GM12892 (cell line): Measurements from ENCODE around the gene NLRC5. TPM values are rescaled to one million over a fixed set of nuclear protein-coding genes. Genes with fewer than 3 reads are reported as not detected.

Source experiments
- DNase-seq: peaks from one replicate; pipeline ENCODE4 v3.0.0; 2011; ENCODE audit not compliant: insufficient read length
- FAIRE-seq: peaks from 2 replicates; lab custom pipeline; 2011; peaks lifted over from hg19 to GRCh38; lab: Jason Lieb, UNC
- POLR2A ChIP-seq: IDR thresholded peaks from 2 replicates; pipeline ENCODE4 v1.6.1; 2011; ENCODE audit warnings: low read depth, low read length, control low read depth
- POLR2AphosphoS5 ChIP-seq: IDR thresholded peaks from 2 replicates; pipeline ENCODE4 v1.6.1; 2011; ENCODE audit warnings: low read depth, low read length, control low read depth
- TAF1 ChIP-seq: IDR thresholded peaks from 2 replicates; pipeline ENCODE4 v1.6.1; 2011; ENCODE audit warnings: low read depth, mild to moderate bottlenecking, control low read depth, low read length, borderline replicate concordance
- polyA plus RNA-seq: library from polyadenylated mRNA; unstranded; fragments of >200 nt; gene quantifications from one replicate; pipeline ENCODE4 v1.2.1, GENCODE V29; 2012; ENCODE audit warnings: missing spikeins, inconsistent platforms; ENCODE audit not compliant: missing spikeins

NLRC5 gene, protein sequence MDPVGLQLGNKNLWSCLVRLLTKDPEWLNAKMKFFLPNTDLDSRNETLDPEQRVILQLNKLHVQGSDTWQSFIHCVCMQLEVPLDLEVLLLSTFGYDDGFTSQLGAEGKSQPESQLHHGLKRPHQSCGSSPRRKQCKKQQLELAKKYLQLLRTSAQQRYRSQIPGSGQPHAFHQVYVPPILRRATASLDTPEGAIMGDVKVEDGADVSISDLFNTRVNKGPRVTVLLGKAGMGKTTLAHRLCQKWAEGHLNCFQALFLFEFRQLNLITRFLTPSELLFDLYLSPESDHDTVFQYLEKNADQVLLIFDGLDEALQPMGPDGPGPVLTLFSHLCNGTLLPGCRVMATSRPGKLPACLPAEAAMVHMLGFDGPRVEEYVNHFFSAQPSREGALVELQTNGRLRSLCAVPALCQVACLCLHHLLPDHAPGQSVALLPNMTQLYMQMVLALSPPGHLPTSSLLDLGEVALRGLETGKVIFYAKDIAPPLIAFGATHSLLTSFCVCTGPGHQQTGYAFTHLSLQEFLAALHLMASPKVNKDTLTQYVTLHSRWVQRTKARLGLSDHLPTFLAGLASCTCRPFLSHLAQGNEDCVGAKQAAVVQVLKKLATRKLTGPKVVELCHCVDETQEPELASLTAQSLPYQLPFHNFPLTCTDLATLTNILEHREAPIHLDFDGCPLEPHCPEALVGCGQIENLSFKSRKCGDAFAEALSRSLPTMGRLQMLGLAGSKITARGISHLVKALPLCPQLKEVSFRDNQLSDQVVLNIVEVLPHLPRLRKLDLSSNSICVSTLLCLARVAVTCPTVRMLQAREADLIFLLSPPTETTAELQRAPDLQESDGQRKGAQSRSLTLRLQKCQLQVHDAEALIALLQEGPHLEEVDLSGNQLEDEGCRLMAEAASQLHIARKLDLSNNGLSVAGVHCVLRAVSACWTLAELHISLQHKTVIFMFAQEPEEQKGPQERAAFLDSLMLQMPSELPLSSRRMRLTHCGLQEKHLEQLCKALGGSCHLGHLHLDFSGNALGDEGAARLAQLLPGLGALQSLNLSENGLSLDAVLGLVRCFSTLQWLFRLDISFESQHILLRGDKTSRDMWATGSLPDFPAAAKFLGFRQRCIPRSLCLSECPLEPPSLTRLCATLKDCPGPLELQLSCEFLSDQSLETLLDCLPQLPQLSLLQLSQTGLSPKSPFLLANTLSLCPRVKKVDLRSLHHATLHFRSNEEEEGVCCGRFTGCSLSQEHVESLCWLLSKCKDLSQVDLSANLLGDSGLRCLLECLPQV (N-terminal part only)
- polyA plus RNA-seq: 99.5 TPM

DNA sequence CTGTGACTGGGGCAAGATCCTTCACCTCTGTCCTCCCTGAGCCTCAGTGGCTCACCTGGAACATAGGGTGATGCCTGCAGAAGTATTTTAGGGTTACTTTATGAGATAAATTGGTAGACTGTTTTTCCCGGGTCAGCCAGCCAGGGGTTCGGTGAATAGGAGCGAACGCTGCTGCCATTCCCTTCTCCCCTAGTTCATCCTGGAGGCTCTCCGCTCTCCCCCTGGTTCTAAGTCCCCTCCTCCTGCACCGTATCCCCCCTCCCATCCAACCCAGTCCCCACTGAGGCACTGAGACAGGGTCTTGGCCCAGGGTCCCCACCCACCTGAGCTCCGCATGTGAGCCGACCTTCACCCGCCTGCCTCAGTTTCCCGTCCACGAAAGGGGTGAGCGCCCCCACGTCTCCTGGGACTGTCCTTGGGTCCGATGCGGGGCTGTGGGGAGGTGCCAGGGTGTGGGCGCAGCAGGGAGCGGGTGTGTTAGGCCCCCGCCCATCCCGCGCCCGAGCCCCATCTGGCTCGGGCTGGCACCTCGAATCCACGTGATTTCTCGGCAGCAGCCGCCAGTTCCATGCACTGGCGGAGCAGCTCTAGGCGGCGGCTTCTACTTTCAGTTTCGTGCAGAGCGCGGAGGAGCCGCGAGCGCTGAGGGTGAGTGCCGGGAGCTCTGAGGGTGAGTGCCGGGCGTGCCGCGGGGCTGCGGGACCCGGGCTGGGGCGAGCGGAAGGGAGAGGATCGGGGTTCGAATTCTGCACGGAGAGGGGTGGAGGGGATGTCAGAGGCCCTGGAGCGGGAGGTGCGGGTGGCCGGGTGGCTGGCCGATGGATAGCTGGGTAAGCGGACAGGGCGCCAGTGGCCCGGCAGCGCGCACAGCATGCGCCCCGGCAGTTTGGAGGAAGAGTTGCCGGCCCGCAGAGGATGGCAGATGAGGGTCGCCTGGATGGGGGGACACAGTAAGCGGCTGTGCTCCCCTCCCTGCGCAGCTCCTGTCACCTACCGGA, at the start of gene NLRC5:
TSS of gene NLRC5 (plus strand) at position 610 of the 998 bp plus-strand sequence. CDS start 31,156 bp downstream, outside the sequence.
- TF ChIP-seq POLR2A: peak; percentile 79; the same call in 1 of the 2 replicates
- TF ChIP-seq TAF1: peak; percentile 57
- no peak for TF ChIP-seq POLR2AphosphoS5
- DNase-seq (peak; percentile 93), FAIRE-seq (peak; percentile 92)

DNA sequence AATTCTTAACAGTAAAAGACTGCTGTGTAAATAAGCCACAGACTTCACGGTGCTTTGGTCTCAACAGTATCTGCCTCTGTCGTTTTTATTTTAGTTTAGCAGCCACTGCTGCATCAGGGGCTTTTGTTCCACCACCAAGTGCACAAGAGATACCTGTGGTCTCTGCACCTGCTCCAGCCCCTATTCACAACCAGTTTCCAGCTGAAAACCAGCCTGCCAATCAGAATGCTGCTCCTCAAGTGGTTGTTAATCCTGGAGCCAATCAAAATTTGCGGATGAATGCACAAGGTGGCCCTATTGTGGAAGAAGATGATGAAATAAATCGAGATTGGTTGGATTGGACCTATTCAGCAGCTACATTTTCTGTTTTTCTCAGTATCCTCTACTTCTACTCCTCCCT, 49.6 kb upstream of the NLRC5 start:
- peak; percentile 71 for FAIRE-seq
- TF ChIP-seq POLR2A (no peak), TAF1 (no peak), POLR2AphosphoS5 (no peak)
- DNase-seq: no peak

DNA sequence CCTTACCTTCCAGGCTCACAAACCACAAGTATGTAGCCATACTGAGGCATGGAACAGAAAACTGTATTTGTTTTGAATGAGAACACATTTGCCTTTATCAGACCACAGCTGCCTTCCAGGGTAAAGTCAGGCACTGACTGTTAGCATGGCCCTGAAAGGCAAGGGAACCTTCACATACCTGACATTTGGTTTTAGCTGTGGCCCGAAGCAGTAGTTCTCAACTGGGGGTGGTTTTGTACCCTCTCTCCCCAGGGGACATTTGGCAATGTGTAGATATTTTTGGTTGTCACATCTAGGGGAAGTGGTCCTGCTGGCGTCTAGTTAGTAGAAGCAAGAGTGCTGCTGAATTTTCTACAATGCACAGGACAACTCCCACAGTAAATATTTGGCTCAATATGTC, 48.3 kb upstream of the NLRC5 start:
- FAIRE-seq: peak; percentile 5
- DNase-seq: no peak
- TF ChIP-seq TAF1: no peak
- TF ChIP-seq POLR2AphosphoS5: peak; percentile 82
- TF ChIP-seq POLR2A: peak; percentile 56

DNA sequence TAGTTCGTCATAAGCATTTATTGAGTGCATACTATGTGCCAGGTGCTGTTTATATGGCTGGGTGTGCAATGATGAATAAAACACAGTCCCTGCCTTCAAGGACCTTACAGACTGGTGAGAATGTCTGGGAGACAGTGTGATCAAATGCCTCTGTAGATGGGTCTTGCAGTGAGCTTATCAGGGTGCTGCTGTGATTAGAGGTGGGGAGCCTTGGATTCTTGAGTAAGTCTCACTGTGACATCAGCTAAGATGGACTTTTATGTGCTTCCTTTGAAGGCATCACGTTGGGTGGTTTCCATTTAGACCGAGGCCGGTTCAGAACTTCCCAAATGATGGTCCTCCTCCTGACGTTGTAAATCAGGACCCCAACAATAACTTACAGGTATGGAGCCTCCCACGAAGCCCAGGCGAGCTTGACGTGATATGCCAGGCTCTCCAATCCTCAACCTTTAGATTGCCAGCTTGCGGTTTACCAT, 47.5 kb upstream of the NLRC5 start:
- no peak for FAIRE-seq
- TF ChIP-seq TAF1: no peak
- peak; percentile 63 for TF ChIP-seq POLR2A
- peak; percentile 81; the same call in 1 of the 2 replicates for TF ChIP-seq POLR2AphosphoS5
- no peak for DNase-seq

DNA sequence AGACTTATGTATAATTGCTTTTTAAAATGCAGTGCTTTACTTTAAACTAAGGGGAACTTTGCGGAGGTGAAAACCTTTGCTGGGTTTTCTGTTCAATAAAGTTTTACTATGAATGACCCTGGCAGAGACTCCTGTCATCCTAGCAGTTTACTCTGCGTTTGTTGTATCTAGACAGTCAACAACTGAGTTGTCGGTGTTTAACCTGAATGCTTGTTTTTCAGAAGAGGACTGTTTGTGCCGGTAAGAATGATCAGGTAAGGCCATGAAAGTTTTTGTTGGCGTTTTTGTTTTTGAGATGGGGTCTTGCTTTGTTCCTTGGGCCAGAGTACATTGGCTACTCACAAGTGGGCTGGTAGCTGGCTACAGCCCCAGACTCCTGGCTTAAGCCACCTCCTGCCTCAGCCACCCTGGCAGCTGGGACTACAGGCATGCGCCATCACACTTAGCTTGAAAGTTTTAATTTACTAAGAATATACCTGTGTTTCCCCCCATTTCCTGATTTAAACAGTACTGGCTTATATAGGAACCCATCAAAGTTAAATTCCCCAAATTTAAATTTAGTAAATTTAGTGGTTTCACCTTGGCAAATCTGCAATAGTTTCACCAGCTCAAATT, 45.5 kb upstream of the NLRC5 start:
- no peak for DNase-seq
- no peak for FAIRE-seq
- TF ChIP-seq POLR2A (peak; percentile 46; the same call in 1 of the 2 replicates), TAF1 (no peak), POLR2AphosphoS5 (peak; percentile 39; the same call in 1 of the 2 replicates)

DNA sequence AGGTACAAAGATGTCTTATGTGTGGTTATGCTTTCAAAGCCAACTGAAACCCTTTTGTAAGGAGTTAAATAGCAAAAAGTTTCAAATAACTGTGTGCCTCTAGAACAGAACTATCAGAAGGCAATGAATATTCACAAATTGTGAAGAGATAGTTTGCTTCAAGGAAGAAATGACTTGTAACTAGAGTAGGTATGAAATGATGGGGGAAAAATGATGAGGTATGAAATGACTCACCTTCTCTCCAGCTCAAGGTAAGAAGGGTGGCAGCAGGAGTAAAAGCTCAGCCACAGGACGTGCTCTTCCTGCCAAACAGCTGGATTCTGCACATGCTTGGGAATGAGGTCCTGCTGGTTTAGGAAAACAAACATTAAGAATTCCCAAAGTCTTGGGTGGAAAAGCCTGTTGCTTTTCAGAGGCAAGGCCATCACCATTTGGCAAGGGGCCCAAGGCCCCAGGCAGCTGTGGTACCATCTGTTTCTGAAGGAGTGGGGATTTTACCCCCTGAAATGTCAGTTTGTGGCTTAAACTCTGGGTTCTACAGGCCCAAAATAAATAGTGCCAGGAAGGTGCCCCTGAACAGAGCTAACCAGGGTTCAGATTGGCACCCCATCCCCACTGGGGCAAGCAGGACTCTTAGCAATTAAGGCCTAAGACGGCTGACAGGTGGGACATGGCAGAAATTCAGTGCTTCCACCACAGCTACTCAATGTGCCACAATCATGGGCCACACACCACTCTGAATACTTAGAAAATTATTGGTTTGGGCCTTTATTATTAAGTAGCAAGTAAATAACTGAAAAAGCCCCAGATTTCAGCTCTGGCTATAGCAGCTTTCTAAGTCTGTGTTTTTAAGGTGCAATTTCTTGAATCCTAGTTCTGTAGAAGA, 44.2 kb upstream of the NLRC5 start:
- peak; percentile 92 for TF ChIP-seq POLR2AphosphoS5
- peak; percentile 73 for TF ChIP-seq POLR2A
- TF ChIP-seq TAF1: no peak
- FAIRE-seq (peak; percentile 74), DNase-seq (no peak)

DNA sequence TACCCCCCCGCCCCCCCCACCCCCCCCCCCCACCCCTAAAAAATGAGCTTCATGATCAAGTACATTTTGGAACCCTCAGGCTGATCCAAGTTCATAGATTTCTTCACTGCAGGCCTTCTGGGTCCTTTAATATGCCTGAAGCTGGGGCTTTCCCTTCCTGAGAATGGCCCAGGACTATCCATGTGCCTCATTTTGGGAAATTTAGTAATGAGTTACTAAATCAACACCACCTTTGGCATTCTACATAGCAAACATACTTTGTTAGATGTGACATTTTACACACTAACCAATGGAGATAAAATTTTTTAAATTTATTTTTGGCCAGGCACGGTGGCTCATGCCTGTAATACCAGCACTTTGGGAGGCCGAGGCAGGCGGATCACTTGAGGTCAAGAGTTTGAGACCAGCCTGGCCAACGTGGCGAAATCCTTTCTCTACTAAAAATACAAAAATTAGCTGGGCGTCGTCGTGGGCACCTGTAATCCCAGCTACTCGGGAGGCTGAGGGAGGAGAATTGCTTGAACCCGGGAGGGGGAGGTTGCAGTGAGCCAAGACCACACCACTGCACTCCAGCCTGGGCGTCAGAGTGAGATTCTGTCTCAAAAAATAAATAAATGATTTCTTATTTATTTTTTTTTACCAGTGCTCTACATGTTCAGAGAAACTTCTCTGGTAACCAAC, 43.4 kb upstream of the NLRC5 start:
- FAIRE-seq (no peak), DNase-seq (no peak)
- TF ChIP-seq TAF1: no peak
- TF ChIP-seq POLR2AphosphoS5: no peak
- no peak; the same call in none of the 2 replicates for TF ChIP-seq POLR2A

DNA sequence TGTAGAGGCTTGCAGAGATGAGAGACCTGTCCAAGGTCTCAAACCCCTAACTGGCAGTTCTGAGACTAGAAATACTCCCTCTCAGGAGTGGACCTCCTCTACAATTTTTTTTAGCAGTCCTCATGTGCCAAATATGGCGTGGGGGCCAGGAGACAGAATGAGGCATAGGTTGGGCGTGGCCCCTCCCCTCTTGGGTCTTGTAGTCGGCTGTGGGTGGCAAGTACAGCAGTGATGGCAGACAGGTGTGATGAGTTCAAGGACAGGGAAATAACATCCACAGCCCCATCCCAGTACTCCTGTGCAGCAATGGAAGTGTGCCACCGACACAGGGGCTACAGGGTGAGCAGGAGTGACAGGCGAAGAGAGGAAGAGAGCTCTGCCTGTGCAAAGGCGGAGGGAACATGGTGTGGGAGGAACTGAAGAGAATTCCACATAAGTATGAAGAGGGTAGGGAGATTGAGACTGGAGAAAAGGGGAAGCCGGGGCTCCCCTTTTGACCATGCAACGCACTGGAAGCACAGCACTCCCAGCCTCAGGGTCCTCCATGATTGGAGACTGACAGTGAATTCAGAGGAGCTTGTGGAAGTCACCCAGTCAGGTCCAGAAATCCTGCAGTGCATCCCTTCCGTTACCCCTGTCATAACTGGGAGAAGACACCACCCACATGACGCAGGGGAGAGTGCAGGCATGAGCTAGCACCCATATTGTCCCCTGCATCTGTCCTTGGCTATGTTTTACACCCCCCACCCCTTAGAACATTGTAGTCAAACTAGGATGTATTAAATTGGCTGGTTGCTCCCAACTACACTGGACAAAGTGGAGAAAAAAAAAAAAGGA, 42.4 kb upstream of the NLRC5 start:
- FAIRE-seq (peak; percentile 65), DNase-seq (no peak)
- TF ChIP-seq POLR2AphosphoS5 (peak; percentile 72; the same call in 1 of the 2 replicates), POLR2A (peak; percentile 50), TAF1 (no peak)
